Activated CD8-positive, alpha-beta memory T cell treated with anti-CD3 and anti-CD28 coated beads for 4 hours (primary cell): ENCODE measurements around the gene SLC26A3.

Source experiments
- DNase-seq, 2 donors: peaks; one replicate each; pipeline ENCODE4 v3.0.0-alpha.2; 2020; ENCODE audit warnings: low read depth in 2 of 2

SLC26A3 gene

DNA sequence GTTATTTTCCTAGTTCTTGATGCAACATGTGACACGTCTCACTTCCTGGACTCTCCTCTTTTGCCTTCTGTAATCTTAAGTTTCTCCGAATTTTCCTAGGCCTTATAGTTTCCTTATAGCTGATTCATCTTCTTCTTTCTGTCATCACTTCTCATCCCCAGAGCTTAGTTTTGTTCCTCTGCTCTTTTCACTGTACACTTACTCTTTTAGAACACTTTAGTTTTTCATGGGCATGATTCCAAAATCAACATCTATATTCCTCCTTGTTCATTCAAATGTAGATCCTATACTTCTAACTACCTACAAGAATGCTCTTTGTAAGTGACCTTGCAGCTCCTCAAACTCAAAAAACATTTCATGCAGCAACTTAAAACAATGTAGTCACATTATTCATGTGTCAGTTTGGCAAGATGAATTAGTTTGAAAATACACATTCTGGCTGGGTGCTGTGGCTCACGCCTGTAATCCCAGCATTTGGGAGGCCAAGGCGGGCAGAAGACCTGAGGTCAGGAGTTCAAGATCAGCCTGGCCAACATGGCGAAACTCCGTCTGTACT, 13.1 kb upstream of the SLC26A3 start:
- no peak for DNase-seq

DNA sequence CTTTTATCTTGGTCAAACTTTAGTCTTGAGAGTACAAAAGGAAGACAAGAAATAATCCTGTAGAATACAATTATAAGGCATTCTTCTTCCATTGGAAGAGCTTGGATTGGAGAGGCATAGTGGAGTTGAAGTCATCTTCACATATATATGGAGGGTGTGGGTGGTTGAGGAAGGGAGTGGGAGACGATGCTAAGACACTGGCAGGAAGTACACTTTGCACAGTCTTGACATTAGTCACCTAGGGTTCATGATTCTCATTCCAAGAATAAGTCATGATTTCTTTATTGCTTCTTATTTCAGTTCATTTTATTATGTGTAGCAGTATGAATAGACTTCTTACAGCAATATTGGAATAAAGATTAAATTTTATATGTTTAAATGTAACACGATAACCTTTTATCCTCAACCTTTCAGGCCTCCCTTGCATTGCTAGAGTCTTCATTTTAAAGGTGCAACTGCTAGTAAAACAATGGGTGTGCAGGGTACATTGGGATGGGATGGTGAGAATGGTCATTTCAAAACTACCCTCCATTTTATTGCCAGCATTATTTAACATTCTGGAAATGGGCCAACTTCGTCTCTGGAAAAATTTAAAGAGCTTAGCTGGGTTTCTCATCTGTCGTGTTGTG, 12.3 kb upstream of the SLC26A3 start:
- no peak for DNase-seq

DNA sequence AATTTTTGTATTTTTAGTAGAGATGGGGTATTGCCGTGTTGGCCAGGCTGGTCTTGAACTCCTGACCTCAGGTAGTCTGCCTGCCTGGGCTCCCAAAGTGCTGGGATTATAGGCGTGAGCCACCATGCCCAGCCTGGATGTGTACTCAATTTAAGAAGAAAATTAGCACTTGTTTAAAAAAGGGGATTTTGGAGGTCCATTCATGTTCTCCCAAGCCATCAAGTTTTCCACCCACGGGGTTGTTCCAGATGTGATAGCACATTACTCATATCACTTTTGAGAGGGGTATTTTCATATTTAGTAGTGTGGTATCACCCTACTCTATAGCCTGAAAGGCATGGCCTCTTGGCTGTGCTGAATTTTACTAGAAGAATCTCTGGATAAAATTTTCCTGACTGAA, 10.5 kb upstream of the SLC26A3 start:
- no peak for DNase-seq

DNA sequence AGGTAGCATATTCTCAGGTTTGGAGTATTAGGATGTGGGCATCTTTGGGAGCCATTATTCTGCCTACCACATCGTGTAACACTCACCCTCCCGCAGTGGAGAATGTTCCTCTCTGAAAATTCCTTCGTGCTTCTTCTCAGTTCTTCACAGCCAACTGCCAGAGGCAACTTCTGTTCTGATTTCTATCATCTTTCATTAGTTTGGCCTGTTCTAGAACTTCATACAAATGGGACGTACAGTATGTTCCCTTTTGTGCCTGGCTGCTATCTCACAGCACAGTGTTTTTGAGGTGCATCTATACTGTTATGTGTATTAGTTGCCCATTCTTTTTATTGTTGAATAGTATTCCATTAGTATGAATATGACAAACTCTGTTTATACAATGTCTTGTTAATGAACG, 8.9 kb upstream of the SLC26A3 start:
- DNase-seq = no peak

DNA sequence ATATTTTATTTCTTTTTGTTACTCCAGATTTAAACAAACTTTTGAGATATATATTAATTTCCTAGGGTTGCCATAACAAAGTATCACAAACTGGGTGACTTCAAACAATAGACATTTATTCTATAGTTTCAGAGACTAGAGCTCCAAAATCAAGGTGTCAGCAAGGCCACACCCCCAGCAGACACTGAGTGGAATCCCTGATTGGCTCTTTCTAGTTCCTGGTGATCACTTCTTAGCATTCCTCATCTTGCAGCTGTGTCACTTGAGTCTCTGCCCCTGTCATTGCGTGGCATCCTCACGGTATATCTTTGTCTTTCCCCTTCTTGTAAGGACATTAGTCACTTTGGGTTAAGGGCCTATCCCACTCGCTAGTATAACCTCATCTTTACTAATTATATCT, 7.6 kb upstream of the SLC26A3 start:
- no peak for DNase-seq

DNA sequence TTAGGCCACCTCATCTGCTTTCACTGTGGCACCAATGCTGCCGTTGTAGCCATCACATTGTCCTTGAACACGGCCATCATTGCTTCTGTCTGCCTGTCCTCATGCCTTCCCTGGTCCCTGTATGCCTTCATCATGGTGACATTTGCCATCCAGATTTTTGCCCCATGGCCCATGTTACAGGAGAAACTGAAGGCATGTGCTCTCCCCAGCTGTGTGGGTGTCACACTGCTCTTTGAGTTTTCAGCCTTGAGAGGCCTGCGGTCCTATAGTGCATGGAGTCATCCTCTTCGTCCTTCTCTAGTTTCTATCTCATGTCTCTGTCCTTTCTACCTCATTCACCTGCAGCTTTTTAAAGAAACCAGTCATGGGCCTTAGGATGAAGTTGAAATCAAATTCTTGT, 6.2 kb upstream of the SLC26A3 start:
- no peak for DNase-seq

DNA sequence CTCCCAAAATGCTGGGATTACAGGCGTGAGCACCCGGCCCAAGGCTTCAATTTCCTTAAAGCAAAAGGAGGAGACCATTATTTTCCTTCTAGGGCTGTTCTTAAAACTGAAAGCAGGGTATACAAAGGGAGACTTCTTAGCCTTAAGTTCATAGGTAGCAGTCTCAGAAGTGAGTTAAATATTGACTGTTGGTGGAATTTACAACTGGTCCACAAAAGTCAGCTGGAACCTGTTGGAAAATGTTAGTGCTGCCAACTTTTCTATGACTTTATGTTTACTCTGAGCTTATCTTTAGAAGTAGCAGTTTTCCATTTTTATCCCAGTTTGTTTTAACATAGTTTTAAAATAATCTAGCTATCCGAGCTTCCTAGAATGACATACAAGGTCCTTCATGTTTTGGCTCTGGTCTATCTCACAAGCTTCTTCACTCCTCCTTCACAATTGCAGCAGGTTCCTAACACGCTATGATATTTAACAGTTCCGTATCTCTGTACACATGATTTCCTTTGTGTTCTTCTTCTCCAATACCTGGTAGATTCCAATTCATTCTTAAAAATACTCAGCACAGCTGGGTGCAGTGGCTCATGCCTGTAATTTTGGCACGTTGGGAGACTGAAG, 3.3 kb downstream of the SLC26A3 start:
- no peak for DNase-seq

DNA sequence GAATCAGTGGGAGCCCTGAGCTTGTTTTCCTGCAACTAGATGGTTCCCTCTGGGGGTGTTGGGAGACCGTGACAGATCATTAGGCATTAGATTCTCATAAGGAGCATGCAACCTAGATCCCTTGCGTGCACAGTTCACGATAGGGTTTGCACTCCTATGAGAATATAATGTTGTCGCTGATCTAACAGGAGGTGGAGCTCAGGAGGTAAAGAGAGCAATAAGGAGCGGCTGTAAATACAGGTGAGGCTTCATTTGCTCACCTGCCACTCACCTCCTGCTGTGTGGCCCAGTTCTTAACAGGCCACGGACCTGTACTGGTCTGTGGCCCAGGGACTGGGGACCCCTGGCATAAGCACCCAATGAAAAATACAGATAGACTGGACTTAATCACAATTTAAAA, 10.7 kb downstream of the SLC26A3 start:
- no peak for DNase-seq

DNA sequence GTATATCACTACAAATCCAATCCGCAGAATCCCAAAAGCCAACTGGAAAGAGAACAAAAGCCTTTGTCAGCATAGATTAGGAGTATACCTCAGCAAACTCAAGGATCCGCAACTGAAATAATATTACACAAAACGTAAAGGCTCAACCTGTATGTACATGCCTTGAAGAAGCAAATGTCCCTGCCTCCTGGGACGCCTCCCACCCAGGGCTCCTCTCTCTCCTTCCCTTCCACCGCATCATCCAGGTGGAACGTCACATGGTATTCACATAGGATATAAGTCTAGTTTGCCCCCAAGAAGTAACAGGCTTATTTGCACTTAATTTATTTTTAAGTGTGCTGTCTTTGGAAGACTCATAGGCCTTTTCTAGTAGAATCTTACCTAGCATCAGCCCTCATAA, 13.4 kb downstream of the SLC26A3 start:
- DNase-seq = no peak

DNA sequence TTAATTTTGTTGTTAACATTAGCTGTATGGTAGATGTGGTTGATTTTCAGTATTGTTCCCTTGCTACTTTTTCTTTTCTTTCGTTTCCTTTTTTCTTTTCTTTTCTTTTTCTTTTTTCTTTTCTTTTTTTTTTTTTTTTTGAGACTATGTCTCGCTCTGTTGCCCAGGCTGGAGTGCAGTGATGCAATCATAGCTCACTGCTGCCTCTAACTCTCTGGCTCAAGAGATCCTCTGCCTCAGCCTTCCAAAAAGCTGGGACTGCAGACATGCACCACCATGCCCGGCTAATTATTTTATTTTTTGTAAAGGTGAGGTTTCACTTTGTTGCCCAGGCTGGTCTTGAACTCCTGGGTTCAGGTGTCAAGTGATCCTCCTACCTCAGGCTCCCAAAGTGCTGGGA, 14.4 kb downstream of the SLC26A3 start:
- DNase-seq = no peak

DNA sequence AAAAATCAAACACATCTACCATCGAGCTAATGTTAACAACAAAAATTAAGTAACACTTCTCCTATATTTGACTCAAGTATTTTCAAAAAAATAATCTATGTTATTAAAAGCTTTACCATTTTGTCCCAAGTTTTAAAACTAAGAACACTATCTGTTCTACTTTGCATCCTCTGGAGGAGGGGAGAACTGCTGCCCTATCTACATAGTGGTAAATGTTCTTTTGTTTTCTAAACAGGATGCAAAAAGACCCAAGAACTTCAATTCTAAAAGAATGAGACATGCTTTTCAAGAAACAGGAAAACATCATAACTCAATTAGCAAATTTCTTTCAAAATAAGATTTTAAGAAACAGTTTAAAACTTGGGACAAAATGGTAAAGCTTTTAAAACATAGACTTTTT, 14.8 kb downstream of the SLC26A3 start:
- no peak for DNase-seq

DNA sequence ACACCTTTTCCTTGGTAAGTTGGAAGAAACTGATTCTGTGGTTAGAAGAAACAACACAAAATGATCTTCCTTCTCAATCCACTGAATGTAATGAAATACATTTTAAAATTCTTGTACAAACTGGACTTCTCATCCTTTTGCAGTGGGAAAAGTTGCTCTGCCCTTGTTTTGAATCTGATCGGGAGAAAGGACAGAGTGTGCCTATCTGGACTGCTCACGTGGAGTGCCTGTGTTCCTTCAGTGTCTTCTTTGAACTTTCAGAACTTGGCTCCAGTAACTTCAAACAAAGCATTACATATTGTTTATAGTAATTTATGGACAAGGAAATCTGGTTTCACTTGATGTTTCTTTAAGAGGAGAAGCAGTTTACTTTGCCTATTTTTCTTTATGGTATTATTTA, 17.1 kb downstream of the SLC26A3 start:
- DNase-seq = no peak

DNA sequence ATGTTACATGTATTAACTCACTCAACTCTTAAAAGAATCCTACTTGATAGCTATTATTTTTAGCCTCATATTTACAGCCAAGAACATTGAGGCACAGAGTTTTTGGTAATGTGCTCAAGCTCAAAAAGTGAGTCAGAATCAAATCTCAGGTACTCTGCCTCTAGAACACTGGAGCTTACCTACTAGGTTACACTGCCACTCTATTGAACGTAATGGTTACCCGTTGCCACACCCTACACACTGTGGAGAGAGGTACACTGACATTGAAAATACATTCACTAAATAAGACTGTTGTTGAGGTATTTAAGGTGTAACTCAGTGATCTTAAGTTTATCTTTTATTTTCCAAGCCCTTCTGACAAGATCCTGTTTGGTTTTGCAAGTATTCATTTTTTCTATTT, 17.9 kb downstream of the SLC26A3 start:
- no peak for DNase-seq

DNA sequence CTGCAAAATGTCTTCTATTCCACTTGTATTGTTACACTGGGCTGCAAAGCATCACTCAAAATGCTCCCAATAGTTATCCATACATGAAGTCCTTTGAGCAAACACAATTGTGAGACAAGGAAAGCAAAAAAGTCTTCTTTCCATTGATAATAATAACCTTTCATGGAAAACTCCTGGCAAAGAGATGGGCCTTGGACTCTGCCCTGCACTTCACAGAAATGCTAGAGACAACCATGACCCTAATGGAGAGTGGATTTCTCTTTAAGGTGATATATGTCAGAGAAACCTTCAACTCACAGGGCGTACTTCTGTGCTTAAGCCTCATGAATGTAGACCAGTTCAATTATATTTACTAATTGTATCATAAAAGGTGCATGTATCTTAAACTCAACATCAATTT, 19.4 kb downstream of the SLC26A3 start:
- no peak for DNase-seq

DNA sequence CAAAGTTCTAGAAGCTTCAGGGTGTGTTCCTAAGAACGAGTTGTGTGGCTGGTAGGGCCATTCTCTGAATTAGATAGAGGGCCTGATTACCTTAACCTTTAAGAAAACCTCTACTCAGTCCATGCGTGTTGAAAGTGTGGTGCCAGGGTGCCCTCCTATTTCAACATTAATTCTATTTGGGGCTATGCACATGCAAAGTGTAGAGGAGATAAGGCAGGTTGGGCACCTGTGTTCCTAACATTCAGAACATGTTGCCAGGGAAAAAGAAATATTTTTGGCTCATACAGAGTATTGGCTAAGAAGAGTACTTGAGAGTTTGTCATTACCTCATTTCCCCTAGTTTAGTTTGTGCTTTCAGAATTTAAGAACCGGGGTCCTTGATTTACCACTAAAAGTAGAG, 20.6 kb downstream of the SLC26A3 start:
- DNase-seq = no peak

DNA sequence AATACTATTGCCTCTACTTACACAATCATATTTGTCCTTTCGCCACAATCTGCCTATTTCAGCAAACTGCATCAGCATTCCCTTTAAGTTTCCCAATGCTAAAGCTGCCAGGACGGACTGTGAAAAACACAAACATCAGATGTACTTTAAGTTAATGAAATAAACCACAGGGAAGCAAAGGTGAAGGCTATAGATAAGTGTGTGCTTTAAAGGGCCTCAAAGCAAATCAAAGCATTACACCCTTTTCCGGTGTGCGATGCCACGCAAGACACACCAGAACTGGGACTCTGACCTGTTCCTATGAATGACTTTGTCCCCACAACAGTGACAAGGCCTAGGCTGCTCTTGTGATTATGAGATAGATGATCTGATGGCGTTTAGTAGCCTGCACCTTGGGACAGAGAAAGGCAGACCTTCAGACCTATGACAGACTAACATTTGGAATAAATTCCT, 23.4 kb downstream of the SLC26A3 start:
- DNase-seq = no peak

DNA sequence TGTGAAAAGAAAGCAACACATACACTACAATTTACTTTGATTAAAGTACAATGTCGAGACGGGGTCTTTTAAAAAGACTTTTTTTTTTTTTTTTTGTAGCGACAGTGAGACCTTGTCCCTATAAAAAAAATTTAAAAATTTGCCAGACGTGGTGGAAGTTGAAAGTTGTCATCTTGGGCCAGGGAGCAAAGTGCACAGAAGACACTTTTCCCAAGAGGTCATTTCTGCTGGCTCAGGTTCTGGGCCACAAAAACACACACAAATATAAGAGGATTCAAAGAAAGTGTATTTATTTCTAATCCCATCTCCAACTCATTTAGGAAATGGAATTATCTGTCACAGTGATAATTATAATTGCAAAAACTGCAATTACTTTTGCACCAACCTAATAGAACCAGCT, 24.7 kb downstream of the SLC26A3 start:
- no peak for DNase-seq

DNA sequence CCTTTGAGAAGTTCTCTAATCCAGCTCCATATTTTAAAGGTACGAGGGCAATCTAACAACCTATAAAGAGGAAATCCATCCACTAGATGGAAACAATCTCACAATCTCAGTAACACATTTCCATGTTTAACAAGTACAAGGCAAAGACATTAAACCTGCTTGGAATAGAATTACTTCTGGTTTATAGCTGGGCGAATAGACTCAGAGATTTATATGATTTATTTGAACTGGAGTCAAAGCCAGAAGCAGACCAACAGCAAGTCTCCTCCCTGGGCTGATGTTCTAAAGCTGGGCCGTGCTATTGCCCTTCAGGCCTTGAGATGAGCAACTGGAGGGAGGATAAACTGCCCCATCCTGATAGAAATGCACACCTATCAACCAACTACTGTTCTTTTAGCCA, 25.3 kb downstream of the SLC26A3 start:
- no peak for DNase-seq

DNA sequence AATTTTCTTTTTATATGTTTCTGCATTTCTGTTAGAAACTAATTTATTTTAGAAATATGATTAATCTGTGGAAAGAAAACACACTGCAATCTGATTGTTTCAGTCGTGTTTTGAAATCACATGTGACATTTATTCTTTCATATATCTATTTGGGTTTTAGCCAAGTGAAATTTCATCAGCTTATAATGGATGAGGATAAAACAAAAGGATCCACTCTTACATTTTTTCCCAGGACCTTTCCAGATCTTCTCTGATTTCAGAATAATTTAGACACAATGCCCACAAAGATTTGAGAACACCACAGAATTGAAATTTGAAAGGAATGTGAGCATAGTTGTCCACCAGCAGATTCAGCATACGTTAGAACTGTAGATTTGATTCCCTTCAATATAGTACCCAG, 30.0 kb downstream of the SLC26A3 start:
- DNase-seq = no peak

DNA sequence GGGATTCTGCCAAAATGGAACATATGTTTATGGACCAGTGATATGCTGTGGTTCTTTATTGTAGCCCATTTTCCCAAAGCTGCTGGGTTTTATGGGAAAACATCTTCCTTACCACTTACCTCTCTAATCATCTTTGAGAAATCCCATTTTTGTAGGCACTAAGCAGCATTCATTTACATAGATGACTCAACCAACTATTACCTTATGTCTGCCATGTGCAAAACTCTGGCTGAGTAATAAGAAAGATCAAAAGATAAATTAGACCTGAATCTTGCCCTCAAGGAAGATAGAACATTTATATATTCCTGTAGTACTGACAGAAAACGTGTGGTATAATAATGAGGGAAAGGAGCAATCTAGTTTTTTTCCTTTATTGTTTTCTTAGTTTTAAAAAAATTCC, 34.8 kb downstream of the SLC26A3 start:
- DNase-seq = no peak

DNA sequence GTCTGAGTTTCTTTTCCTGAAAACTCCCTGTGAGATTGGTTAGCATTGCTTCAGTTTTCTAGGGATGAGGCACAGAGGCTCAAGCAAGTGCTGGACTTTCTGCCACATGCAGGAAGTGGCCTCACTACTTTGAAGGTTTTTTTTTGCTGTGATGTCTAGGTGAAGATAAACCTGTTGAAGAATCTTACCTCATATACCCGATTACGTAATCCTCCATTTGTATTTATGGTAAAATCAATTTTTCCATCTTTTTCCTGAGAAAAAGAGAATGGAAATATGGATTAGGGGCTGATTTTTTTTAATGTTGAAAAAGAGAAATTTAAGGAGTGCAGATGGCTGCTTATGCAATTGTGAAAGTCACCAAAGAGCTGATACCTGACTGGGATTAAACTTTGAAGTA, 35.6 kb downstream of the SLC26A3 start:
- no peak for DNase-seq

DNA sequence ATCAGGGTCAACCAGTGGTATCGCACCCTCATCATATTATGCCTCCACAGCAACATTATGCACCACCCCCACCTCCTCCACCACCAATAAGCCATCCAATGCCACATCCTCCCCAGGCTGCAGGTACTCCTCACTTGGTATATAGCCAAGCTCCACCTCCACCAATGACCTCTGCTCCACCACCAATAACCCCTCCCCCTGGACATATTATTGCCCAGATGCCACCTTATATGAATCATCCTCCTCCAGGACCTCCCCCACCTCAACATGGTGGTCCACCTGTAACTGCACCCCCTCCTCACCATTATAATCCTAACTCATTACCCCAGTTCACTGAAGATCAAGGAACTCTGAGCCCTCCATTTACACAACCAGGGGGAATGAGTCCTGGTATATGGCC, 44.4 kb downstream of the SLC26A3 start:
- no peak for DNase-seq

DNA sequence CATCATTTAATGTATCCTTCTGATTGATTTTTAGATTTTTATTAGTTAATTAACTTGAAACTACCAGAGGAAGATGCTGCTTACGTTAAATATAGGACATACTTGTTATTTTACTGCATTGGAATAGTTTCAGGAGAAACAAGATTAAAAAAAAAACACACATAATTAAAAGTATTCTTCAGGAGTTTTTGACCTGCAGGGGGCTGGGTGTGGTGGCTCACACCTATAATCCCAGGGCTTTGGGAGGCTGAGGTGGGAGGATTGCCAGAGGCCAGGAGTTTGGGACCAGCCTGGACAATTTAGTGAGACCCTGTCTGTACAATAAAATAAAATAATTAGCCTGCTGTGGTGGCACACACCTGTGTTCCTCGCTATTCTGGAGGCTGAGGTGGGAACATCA, 48.4 kb downstream of the SLC26A3 start:
- no peak for DNase-seq

DNA sequence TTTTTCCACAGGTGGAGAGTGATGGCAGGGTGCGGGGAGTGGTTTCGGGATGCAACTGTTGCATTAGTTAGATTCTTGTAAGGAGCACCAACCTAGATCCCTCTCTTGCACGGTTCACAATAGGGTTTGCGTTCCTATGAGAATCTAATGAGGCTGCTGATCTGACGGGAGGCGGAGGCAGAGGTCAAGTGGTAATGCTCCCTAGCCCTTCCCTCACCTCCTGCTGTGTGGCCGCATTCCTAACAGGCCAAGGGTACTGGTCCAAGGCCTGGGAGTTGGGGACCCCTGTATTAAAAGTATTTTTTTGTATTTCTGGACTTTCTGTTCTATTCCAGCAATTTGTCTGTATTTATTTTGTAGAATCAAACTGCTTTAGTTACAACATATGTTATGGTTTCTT, 51.9 kb downstream of the SLC26A3 start:
- no peak for DNase-seq
